OCI-LY7 (cell line): ENCODE results near the gene TAPT1.

Experiments used
- EZH2phosphoT487 ChIP-seq: fragments of 200-600 bp; sonication (generic); IDR thresholded peaks from 2 replicates; pipeline ENCODE4 v1.6.1; 2018; ENCODE audit warnings: low read depth, borderline replicate concordance, mild to moderate bottlenecking, mixed run types, antibody characterized with exemption, low read length, moderate library complexity, mixed read lengths
- TF ChIP-seq, protein P1 (sequence below): fragments of 200-600 bp; sonication (generic); conservative IDR thresholded peaks from 2 replicates; pipeline ENCODE4 v1.5.1; 2014; ENCODE audit warnings: mild to moderate bottlenecking, antibody characterized with exemption, low read length, moderate library complexity, mixed read lengths

DNA sequence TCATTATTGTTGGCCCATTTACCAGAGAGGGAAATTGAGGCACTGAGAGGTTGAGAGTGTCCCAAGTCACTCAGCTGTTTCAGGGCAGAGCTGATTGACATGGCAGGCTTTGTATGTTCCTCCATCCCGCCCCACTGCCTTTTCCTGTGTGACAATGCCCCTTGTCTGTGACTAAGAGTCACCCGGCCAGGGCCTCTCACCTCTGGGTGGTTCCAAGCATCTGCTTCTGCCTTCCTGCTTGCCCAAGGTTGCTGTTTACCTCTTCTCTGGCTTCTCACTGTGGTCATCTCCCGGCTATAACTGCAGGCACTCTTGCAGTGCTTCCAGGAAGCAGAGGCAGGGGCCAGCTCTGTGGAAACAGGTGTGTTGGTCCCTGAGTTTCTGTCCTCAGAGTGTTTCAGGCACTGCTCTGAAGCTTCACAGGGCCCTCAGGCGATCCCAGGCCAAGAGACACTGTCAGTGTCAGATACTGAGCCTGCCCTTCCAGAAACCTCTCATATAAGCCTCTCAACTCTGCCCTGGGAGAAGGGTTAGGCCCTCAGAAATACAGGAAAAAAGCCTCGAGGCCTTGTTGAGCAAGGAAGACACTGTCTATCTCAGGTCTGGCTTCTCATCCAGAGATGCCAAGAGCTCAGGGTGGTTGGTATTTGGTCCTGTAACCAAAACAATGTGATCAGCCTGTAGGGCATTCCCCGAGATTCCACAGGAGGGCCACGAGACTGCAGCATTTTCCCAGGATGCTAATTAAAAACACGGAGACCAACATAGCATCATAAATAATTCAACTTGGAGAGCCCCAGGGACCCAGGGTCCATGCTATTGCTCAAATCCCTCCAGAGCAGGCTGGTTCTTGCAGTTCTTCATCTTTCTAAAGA lies 100.5 kb downstream of the TAPT1 start:
- TF ChIP-seq, protein P1, sequence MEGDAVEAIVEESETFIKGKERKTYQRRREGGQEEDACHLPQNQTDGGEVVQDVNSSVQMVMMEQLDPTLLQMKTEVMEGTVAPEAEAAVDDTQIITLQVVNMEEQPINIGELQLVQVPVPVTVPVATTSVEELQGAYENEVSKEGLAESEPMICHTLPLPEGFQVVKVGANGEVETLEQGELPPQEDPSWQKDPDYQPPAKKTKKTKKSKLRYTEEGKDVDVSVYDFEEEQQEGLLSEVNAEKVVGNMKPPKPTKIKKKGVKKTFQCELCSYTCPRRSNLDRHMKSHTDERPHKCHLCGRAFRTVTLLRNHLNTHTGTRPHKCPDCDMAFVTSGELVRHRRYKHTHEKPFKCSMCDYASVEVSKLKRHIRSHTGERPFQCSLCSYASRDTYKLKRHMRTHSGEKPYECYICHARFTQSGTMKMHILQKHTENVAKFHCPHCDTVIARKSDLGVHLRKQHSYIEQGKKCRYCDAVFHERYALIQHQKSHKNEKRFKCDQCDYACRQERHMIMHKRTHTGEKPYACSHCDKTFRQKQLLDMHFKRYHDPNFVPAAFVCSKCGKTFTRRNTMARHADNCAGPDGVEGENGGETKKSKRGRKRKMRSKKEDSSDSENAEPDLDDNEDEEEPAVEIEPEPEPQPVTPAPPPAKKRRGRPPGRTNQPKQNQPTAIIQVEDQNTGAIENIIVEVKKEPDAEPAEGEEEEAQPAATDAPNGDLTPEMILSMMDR: no peak
- no peak for TF ChIP-seq EZH2phosphoT487
